ENCODE data around the gene MOB2.

Gene MOB2, protein sequence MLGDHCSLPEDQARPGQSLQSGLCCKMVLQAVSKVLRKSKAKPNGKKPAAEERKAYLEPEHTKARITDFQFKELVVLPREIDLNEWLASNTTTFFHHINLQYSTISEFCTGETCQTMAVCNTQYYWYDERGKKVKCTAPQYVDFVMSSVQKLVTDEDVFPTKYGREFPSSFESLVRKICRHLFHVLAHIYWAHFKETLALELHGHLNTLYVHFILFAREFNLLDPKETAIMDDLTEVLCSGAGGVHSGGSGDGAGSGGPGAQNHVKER

GRCh38 chr11:1486054-1486825 is at the start of gene MOB2:
Gene MOB2, minus strand, starts transcription at chr11:1486779. Its CDS starts 223 bp downstream, at chr11:1486556.
- no peak for DNase-seq

- no peak for DNase-seq
Measured at GRCh38 chr11:1534682-1535081, 48.1 kb upstream of the MOB2 start.

DNA sequence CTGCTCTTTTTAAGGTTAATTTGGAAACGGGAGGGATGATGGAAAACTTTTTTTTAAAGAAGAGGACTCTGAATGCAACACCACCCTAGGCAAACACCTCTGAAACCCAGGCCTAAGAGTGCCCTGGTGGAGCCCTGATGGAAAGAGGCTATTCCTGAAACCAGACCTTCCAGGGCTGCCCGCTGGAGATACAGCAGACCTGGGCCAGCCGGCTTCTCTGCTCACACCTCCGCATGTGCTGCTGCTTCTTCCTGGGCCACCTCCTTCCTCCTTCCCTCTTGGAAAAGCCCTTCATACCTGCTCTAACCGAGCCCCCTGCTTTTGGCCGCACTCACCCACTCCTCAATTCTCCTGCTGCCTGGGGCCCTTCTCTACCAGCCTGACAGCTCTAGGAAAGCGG is 47.6 kb upstream of the MOB2 start:
- DNase-seq = no peak

GRCh38 chr11:1533342-1533725 is 46.8 kb upstream of the MOB2 start:
- DNase-seq = no peak

DNA sequence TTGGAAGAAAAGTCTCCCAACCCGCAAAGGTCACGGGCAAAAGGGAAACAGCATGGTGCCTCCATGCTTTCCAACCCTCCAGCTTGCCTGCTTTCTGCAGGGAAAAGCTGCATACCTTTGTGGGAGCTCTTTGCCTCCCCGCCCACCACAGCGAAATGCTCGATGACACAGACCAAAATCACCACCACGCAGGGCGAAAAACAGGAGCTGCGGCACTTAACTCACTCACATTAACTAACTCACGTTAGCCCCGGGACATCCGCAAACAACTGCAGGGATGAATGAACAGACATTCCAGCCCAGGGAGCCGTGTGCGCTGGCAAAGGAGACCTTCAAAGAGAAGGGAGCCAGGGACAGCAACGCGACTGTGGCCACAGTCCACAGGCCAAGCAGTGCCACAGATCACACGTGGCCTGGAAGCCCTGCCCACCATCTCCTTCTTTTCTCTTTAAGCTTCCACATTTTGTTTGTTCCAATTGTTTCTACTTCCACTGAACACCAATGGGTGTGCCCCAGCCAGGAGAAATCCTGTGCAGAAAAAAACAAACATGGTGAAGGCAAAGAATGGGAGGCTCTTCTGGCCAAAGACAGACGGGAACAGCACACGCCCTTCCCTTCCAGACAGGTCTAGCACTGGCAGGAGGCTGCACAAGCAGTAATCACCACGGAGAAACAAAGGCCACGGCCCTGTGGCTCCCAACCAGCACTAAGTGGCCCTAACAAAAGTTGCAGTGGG is 46.2 kb upstream of the MOB2 start:
- no peak for DNase-seq

DNA sequence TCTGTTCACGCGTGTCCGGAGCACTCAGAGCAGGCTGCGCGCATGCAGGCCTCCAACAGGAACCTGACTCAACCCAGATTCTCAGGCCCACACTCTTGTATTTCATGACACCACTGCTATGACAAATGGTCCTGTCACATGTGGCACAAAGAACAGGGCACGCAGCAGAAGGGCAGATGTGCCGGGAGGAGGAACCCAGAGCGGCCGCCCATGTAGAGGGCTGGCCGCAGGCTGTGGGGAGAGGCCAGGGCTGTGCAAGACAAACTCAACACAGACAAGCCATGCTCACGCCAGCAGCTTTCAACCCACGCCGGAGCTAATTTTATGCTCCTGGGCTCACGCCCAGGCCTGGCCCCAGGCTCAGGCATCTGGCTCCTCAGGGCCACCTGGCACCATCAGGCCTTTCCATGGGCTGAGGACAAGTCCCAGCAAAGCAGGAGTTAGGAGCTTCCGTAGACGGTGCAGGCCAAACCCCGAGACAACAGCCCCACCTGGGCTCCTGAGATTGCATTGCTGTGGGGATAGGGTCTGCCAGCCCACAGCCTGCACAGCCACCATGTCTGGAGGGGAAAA is 45.5 kb upstream of the MOB2 start:
- DNase-seq = peak; percentile 92

DNA sequence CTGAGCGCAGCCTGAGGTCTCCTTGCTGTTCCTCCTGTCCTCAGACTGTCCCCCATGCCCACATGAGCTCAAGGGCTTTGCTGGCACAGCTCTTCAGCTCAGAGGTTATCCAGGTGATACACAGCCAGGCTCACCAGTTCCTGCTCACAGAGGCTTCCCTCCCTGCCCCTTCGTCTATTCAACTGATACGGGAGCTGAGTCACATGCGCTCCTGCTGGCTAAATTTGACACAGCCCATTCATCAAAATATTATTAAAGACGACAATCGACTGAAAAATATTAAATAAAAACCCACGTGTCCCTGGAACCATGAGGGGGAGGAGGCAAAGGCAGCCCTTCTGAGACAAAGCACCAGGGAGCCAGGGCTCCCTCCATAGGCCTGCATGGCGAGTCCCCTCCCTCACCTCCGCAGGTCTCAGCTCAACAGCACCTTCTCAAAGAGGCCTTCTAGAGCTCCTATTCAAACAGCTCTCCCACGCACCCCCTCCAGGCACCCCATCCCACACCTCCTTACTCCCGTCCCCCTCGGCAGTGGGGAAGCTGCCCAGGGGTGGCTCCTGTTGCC is 45.0 kb upstream of the MOB2 start:
- DNase-seq = peak; percentile 40

DNA sequence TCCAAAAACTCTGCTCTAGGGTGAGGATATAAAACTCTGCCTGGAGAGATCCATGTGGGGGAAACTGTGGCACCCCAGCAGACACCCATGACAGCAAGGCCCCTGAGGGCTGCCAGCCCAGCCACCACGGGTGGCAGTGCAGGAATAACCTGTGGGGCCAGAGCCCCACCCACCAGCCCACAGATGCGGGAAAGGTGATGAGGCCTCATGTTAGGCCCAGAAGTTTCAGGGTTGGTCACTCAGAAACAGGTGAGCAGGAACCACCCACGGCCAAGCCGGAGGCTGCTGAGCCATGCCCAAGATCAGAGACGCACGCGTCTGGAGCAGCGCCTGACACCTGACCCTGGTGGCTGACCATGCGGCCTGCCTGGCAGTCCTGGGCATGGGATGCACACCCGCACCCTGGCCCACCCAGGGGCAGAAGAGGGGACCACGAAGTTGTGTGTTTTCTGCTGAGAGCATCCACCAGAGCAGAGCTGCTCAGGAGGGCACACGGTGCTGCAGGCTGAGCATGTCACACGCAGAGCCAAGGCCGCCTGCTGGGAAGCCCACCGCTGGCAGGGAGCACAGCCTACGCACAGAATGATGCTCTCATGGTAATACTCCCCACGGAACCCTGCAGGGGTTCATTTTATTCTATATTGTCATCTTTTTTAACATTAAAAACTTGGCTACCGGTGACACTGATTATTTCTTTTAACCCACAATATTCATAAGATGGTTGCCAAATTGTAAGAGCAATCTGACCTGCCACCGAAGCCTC is 44.3 kb upstream of the MOB2 start:
- no peak for DNase-seq

DNA sequence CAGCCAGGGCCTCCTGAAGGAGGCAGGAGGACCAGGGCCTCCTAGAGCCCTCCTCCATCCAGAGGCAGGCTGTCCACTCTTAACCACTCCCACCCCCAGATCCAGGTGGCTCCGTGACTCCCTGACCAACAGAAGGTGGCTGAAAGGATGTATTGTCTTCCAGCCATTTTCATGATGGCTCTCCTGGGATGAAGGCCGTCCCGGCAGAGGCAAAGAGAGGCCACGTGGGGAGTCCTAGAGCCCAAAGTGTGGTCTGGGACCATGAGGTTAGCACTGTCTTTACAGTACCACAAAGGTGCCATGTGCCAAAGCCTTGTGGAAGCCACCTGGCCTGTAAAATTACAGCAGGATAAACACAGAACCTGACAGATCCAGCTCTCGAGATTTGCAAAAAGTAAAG is 43.2 kb upstream of the MOB2 start:
- DNase-seq = no peak

- no peak for DNase-seq
Measured at GRCh38 chr11:1529286-1529685, 42.7 kb upstream of the MOB2 start.

- DNase-seq = no peak
Measured at GRCh38 chr11:1528710-1529109, 42.1 kb upstream of the MOB2 start.

GRCh38 chr11:1526785-1527184 is 40.2 kb upstream of the MOB2 start:
- DNase-seq = no peak

DNA sequence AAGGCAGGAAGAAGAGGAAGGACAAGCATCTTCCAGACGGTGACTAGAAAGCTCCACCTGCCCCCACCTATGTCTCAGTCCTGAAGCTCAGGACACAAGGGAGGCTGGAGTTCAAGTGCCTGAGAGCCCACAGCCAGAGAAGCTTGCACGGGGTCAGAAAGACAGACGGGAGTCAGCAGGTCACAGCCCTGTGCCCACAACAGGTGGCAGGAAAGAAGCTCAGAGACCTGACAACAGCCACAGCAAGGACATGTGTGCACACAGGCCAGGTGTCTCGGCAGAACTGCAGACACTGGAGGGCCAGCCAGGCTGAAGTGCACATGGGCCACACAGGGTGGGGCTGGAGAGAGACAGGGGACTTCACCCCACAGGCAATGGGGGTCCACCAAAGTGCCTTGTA is 37.2 kb upstream of the MOB2 start:
- DNase-seq = no peak

GRCh38 chr11:1523077-1523476 is 36.5 kb upstream of the MOB2 start:
- DNase-seq = no peak

DNA sequence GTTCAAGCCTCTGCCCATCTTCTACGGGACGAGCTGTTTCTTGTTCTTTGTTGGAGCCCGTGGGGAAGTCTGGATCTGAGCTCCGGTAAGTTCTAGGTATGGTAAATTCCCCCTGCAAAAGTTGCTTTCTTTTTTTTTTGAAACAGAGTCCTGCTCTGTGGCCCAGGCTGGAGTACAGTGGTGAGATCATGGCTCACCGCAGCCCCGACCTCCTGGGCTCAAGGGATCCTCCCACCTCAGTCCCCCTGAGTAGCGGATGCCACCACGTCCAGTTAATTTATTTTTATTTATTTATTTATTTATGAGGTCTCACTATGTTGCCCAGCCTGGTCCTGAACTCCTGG is 35.5 kb upstream of the MOB2 start:
- DNase-seq = no peak

GRCh38 chr11:1521382-1522080 is 35.0 kb upstream of the MOB2 start:
- DNase-seq = no peak

- DNase-seq = no peak
Measured at GRCh38 chr11:1520663-1521267, 34.2 kb upstream of the MOB2 start.

DNA sequence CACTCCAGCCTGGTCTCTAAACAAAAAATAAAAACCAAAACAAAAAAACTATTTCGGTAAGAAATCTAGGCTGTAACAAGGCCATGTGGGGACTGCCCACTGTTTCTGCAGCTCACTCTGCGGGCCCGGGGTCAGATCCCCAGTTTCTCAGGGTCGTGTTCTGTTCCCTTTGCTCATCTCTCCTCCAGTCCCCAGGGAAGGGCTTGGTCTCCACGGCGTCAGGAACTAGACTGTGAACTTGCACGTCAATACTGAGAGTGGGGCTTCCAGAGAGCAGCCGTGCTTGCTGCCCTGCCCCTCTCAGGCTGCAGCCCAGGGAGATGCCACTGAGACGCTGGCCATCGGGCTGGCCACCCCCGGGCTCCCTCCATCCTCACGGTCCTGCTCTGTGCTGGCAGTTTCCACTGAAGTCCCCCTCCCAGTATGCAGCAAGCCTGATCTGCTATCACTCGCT is 33.7 kb upstream of the MOB2 start:
- DNase-seq = no peak

- no peak for DNase-seq
Measured at GRCh38 chr11:1519028-1520010, 32.7 kb upstream of the MOB2 start.

- no peak for DNase-seq
Measured at GRCh38 chr11:1518301-1518700, 31.7 kb upstream of the MOB2 start.

Data from NCI-H1694 (cell line).